Hematopoietic multipotent progenitor cell treated with erythropoietin and hydrocortisone succinate and interleukin-3 and kit ligand, for 6 days (in vitro differentiated cells): ENCODE measurements around the gene PTP4A1.

Experiments
- DNase-seq: peaks from one replicate; pipeline ENCODE4 v3.0.0-alpha.2; 2015

Gene PTP4A1

DNA sequence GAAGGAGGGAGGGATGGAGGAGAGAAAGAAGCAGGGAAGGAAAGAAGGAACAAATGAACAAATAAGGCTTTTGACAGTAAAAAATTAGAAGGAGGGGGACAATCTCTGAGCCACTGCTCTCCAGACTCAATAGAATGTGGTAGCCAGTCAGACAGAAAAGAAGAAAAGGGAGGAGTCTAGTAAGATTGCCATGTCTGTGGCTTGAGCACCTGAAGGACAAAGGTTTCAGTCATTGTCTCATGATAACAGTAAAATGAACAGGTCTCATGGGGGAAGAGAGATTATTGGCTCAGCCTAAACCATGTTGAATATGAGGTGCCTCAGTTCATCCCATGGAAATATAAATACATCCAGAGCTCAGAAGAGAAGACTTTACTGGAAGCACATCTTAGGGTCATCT is 14.0 kb upstream of the PTP4A1 start:
- DNase-seq = no peak

- no peak for DNase-seq
Measured at GRCh38 chr6:63560801-63561287, 11.4 kb upstream of the PTP4A1 start.

DNA sequence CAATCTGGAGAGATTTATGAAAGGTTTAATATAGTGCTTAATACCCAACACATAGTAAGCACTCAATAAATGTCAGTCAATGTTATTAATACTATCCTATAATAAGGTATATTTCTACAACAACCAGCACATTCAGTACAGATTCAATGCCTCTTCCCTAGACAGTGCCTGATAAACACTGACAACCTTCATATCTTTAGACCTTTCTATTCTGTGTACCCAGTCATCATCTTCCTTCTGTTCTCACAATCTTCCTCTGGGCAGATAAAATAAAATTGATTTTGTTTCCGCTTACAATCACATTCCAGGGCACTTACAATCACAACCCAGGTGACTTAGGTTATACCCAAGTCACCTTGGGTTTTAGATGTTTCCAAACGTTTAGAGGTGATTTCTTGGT is 11.0 kb upstream of the PTP4A1 start:
- no peak for DNase-seq

DNA sequence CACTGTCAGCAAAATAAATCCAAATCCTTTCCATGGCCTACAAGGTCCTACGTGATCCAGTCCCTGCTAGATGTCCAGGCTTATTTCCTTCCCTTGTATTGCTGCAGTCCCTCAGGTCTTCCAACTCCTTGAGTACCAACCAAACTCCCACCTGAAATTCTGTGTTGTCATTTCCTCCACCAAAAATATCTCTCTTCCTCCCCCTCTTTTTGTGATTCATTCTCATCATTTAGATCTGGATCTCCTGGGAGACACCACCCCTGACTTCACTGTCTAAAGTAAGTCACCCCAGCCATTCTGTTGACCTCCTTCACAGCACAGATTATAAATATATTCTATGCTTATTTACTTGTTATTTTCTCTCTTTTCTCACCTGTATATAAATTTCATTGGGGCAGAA is 9.0 kb upstream of the PTP4A1 start:
- DNase-seq = no peak

DNA sequence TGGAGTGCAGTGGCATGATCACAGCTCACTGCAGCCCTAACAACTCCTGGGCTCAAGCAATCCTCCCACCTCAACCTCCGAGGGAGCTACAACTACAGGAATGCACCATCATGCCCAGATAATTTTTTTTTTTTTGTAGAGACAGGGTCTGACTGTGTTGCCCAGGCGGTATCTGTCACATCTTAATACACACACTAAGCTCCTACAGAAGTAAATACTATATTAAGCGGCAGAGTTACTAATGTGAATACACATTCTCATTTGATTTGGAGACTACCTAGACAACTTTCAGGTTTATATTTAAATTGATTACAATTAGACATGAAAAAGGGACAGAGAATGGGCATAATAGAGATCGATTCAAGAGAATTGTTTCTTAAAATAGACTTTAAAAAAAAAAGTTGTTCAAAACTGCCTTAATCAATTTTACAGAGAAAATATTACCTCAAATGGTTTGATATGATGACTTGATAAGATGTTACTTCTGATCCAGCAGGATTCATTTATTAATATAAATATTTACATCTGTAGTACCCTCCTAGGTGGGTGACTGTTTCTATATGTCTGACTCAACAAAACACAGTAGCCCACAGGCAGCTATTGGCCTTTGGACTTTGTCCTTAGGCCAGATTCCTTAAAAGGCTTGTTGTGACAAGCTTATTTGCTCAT is 7.1 kb upstream of the PTP4A1 start:
- no peak for DNase-seq

GRCh38 chr6:63565727-63566596 is 6.3 kb upstream of the PTP4A1 start:
- no peak for DNase-seq

GRCh38 chr6:63567966-63568365 is 4.3 kb upstream of the PTP4A1 start:
- no peak for DNase-seq

DNA sequence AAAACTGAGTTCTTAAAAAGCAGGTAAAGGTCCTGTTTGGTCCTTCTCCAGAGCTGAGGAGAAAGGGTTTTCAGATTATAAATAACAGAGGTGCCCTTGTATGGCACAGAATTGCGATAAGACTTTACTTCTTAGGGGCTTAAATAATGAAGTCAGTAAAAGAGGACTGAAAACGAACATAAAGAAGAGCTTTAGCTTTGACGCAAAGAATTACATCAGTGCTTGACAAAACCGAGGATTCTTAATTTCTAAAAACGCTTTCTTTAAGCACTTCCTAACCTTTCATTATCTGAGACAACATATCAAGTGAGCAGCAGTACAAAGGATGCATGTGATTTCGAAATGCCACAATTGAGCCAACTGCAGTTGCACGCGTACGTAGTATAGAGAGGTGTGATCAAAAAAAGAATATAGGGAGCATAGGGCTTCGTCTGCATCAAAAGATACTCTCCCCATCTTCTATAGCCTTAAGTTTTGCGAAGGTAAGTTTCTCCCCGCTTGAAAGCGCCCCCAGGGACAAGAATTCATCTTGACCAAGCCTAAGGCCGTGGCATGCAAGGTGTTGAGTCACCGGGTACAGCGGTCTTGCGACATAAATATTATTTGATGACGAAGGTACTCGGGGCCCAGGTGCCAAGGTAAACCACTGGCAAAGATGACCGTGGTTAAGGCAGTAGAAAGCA is 778 bp upstream of the PTP4A1 start:
- DNase-seq = peak; percentile 39

GRCh38 chr6:63572747-63573075 is 431 bp downstream of the PTP4A1 start:
- no peak for DNase-seq

- peak; percentile 82 for DNase-seq
Measured at GRCh38 chr6:63573076-63573898, 1.0 kb downstream of the PTP4A1 start.

DNA sequence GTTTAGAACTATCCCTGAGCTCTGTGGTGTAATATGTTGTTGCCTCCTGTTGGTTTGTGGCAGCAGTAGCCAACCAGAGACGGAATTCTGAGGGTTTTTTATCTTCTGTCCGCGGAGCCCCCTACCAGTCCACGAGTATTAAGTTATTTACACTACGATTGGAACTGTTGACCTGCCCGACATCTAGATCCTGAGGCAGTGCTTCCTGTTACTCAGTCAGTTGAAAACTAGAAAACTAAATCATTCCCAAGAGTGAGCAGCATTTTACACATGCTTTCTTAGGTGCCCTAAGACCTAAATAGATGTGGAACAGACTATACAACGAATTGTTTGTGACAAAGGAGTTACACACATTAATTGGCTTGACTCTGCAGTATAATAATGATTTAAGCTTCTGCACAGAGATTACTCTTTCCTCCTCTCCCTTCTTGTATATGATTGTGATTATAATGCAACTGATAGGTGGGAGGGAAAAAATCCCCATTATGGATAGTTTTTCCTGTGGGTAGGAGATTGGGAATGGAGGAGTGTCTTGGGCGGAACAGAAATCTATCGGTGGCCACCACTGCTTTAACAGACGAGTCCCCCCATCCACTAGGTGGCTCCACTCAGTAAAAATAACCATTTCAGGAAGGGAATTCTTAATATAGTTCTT is 1.7 kb downstream of the PTP4A1 start:
- peak; percentile 89 for DNase-seq

DNA sequence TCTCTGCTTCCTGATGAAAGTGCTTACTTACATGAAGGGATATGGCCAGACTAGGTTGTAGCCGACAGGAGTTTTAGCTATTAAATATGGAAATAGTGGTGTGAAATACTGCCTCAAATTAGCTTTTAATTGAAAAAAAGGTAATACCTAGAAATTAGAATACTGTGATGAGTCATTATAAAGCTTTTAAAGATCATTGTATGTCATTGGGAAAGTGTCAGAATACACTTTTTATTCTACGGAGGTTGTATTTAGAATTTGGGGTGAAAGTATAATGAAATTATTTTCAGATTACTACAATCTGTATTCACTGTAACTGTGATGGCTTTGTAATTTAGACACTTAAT is 2.2 kb downstream of the PTP4A1 start:
- no peak for DNase-seq

DNA sequence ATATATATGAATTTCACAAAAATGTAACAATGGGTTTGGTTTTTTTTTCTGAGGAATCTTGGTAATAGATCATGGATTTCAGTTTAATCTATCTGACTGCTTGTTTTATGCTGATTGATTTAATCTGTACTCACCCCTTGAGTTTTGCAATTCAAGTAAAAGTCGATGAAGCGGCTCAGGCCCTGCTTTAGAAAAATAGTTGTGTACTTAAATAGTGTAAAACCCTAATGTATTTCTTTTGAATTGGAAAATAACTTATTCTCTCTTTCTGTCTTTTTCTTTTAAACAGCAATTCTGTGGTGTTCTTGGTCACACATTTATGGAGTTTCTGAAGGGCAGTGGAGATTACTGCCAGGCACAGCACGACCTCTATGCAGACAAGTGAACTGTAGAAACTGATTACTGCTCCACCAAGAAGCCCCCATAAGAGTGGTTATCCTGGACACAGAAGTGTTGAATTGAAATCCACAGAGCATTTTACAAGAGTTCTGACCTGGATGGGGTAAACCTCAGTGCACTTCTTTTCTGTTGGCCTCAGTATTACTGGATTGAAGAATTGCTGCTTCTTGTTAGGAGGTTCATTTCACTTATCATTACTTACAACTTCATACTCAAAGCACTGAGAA is 4.0 kb downstream of the PTP4A1 start:
- no peak for DNase-seq

- no peak for DNase-seq
Measured at GRCh38 chr6:63576985-63577712, 4.9 kb downstream of the PTP4A1 start.

DNA sequence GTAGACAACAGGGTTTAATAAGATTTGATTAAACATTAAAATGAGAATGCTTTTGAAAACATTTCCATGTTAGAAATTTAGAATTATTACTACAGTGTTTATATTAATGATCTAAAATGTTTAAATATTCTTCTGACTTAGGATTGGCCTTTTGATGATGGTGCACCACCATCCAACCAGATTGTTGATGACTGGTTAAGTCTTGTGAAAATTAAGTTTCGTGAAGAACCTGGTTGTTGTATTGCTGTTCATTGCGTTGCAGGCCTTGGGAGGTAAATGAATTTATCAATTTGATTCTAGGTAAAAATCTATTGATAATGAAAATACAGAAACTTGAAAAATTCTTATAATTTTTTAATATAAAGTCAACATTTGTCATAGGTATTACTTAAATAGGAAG is 6.5 kb downstream of the PTP4A1 start:
- DNase-seq = no peak

- no peak for DNase-seq
Measured at GRCh38 chr6:63579937-63580703, 7.8 kb downstream of the PTP4A1 start.

GRCh38 chr6:63580704-63580961 is 8.4 kb downstream of the PTP4A1 start:
- no peak for DNase-seq

GRCh38 chr6:63581355-63582013 is 9.2 kb downstream of the PTP4A1 start:
- no peak for DNase-seq

- DNase-seq = no peak
Measured at GRCh38 chr6:63582579-63583231, 10.4 kb downstream of the PTP4A1 start.

GRCh38 chr6:63584125-63584514 is 11.8 kb downstream of the PTP4A1 start:
- DNase-seq = no peak
